GM19238 (cell line): ENCODE data around the gene KDSR.
A peak's percentile ranks its signal among the peaks of the same experiment; 100 is the strongest.

ENCODE experiments used
- DNase-seq: peaks from one replicate; pipeline ENCODE4 v3.0.0; 2011; ENCODE audit warnings: low spot score; ENCODE audit not compliant: insufficient read length

The KDSR gene

DNA sequence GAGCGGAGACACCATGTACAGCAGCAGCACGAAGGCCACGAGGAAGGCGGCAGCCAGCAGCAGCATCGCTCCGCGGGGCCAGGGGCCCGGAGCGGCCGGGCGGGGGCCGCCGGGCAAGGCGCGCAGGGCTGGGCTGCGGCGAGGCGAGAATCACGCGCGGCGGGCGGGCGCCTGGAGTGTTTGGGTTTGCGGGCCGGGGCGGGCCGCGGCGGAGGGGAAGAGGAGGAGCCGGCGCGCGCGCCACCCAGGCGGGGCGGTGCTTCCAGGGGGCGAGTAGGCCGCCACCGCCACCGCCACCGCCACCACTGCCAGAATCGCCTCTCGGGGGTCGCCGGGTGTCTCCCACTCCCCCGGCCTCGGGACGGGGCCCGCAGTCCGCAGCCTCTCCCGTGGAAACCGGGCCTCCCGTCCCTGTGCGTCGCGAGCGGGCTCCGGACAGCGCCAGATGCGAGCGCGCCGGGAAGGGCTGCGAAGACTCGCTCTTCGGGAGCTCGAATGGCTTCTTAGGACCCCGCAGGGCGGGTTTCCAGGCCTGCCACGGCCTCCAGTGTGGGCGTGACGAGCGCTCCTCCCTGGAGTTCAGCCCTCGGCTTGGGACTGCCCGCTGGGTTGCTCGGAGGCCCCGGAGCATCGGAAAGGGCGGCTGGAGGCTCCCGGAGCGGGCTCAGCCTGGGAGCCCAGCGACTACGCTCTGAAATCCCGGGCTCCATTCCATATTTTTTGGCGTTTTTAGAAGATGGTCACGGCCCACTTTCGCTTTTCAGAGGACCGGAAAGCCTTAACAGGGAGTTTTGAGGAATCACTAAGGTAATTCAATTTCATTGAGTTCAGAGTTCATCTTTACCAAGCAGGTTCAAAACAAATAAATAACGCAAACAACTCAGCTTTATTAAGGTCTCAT lies at the start of gene KDSR:
Gene KDSR, minus strand, starts transcription at position 154 of the 901 bp plus-strand sequence. Its CDS starts 88 bp downstream, at position 66.
- DNase-seq, result peak; percentile 80

DNA sequence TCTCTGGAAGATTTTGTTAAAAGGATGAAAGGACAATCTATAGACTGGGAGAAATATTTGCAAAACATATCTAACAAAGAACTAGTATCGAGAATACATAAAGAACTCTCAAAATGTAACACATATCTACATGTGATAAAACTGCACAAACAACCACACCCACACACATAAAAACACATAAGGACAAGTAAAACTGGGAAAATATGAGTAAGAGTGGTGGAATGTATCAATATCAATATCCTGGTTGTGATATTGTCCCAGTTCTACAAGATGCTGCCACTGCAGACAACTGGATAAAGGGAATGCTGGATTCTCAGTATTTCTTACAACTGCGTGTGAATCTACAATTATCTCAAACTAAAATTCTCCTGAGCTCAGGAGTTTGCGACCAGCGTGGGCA lies 45.9 kb upstream of the KDSR start:
- DNase-seq, result no peak

GRCh38 chr18:63410792-63411191 lies 43.8 kb upstream of the KDSR start:
- no peak for DNase-seq

GRCh38 chr18:63409301-63409700 lies 42.3 kb upstream of the KDSR start:
- no peak for DNase-seq

DNA sequence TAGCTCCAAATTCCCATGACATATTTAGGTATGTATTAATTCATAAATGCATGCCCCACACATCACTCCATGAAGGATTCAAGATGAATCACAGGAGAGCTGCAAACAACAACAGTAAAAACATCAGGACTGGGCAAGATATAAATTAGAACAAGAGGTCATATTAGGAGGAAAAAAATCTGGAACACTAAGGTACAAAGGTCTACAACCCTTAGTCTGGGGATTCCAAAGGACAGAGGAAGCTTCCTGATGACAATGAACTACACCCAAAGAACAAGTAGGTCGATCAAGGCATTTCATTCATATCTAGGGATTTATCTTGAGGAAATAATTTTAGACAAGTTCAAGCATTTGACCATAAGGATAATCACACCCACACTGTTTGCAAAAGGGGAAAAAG lies 40.7 kb upstream of the KDSR start:
- no peak for DNase-seq

DNA sequence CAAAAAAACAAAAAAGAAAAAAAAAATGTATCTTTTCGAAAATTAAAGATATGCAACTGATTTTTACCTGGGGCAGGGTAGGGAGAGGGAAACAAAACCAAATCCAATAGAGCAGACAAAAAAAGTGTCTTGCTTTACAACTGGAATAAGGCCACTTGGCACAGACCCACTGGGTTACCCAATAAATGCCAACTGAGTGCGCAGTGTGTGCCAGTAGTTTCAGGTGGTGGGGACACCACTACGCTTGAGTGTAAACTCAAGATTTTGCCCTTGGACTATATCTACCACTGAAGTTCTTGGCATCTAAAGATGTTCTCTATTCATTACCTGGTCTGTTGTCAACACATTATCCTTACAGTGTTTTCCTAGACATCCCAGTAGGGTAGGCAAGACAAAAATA lies 39.0 kb upstream of the KDSR start:
- DNase-seq, result no peak

- no peak for DNase-seq
Observed at GRCh38 chr18:63402246-63403162, 35.5 kb upstream of the KDSR start.

DNA sequence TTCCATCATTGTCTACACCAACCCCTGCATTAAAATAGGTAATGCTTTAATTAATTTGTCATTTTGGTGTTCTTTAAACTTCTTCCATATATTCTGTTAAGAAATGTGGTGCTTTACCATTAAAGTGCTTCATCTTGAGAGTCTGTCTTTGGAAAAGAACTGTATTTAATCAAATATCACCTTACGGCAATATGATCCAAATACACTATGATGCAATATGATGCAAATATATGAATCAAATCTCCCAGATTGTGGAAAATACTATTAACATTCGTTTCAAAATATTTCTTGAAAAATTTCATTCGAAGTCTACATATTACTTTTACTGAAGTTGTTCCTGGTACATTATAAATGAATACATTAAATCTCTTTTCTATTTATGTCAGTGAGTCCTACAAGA lies 32.3 kb upstream of the KDSR start:
- DNase-seq, result no peak

DNA sequence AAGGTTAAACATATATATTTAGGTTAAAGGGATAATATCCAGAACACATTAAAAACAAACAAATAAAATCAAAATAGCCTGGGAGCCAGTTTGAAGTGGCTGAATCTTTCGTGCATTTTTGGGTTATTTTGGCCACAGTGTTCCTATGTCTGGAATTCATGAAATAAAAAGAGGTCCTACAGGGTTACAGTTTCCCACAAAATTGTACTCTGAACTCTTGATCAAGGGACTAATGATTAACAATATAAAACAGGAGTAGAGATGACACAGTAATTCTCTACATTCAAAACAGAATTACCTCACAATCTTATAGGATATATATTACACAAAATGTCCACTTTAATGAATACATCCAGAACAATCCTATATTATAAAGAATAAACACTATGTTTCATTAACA lies 30.3 kb upstream of the KDSR start:
- DNase-seq, result no peak

DNA sequence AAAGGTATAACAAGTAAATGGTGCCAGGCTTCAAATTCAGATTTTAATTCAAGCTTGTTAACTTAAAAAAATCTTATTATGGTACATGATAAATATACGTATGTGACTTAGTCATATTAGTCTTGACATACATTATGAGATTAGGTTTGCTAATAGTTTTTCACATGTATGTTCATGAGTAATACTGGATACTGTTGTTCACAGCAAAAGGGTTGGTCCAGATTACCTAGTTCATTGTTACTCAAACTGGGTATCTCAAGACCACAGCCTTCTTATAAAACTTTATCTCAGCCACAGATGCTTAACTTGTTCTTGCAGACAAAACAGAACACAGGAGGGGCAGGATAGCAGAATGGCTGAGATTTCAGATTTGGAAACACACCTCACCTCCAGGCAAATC lies 28.5 kb upstream of the KDSR start:
- no peak for DNase-seq

DNA sequence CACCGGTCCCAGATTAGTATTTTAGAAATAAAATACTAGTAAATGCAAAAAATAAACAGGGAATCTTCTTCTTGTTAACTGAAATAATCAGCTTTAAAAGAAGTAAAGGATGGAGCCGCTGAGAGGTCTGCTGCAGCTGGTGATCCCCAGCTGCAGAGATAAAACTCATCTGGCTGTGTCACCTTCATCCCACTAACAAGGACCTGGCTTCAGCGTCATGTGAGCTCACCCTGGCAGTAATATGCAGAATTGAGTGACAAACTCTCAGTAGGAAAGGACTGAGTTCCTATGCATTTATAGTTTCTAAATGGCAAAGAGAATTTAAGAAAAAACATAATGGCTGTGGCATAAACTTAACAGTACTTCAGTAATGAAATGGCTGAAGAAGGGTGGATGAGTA lies 27.9 kb upstream of the KDSR start:
- no peak for DNase-seq

- DNase-seq, result no peak
Observed at GRCh38 chr18:63387861-63388260, 20.9 kb upstream of the KDSR start.

GRCh38 chr18:63382843-63383242 lies 15.8 kb upstream of the KDSR start:
- no peak for DNase-seq

DNA sequence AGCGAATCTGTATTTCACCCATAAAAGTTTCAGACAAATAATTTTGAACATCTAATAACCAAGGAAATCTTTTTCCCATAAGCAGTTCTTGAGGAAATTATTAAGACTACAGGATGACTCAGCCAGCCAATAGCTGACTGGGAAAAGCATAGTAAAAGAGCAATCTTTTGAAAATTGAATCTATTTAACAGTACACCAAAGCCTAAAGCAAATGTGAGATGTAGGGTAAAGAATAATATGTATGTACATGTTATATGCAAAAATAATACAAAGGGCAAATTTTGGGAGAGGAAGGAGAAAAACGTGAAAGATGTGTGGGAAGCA lies 12.6 kb upstream of the KDSR start:
- DNase-seq, result no peak

DNA sequence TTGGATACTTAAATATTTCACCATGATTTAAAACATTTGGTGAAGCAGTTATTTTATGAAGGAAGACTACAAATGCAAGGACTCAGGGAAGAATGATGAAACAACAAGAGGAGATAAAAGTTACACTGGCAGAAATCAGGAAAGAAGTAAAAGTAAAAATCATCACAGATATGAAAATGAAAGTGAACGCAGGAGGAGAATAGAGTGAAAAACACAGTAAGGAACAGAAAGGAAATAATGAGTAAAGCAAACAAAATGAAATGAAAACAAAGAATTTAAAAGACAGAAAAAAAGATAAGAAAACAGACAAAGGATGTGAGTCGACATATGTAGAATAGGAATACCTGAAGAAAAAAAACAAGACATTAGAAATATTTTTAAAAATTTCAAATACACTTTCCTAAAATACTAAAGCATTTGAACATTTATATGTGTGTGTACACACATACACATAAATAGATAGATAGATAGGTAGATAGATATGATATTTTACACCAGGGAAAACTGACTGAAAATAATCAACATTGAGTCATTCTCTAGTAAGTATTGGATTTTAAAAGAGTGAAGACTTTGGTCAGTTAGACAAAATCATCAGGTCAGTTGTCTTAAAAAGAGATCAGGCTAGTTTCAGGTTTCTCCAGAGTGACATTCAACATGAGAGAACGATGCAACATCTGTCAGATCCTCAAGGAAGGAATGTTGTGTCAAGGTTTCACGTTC lies 12.1 kb upstream of the KDSR start:
- DNase-seq, result no peak

- no peak for DNase-seq
Observed at GRCh38 chr18:63377275-63377980, 10.4 kb upstream of the KDSR start.

GRCh38 chr18:63376538-63376937 lies 9.5 kb upstream of the KDSR start:
- DNase-seq, result no peak

- DNase-seq, result no peak
Observed at GRCh38 chr18:63374540-63374939, 7.5 kb upstream of the KDSR start.

DNA sequence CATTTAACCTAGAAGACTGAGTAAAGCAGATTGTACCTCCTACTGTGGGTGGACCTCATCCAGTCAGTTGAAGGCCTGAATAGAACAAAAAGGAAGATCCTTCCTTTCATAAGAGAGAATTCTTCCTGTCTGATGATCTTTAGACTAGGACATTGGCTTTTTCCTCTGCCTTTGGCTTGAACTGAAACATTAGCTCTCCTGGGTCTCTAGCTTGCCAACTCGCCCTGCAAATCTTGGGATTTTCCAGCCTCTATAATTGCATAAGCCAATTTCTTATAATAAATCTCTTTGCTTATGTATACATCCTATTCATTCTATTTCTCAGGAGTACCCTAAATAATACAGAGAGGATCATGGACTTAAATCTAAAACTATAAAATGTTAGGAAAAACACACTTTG lies 6.2 kb upstream of the KDSR start:
- DNase-seq, result no peak

DNA sequence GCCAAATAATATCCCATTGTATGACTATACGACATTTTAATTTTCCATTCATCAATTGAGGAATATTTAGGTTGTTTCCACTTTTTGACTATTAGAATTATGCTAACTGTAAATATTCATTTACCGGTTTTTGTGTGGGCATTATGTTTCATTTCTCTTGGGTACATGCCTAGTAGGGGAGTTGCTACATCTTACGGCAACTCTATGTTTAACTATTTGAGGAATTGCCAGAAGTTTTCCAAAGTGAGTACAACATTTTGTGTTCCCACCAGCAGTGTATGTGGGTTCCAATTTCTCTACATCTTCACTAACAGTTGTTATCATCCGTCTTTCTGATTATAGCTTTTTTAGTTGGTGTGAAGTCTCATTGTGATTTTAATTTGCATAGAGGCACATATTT lies 1.6 kb upstream of the KDSR start:
- no peak for DNase-seq
